HAP-1 (cell line): ENCODE results near the gene CCND1.

ENCODE experiments used
- DNase-seq, 2 experiments: peaks; one replicate each; pipeline ENCODE4 v3.0.0-alpha.2; 2016 to 2020; ENCODE audit warnings: low spot score in 2 of 2
- H3K27me3 ChIP-seq: fragments of 250-450 bp; sonication (Bioruptor Pico); 2 replicates; pipeline ENCODE4 v1.5.1; 2020; ENCODE audit warnings: low read depth, mild to moderate bottlenecking, moderate library complexity
- H3K36me3 ChIP-seq: fragments of 250-450 bp; sonication (Bioruptor Pico); replicated peaks from 2 replicates; pipeline ENCODE4 v1.5.1; 2020; ENCODE audit warnings: mild to moderate bottlenecking
- H3K4me1 ChIP-seq: fragments of 250-450 bp; sonication (Bioruptor Pico); 2 replicates; pipeline ENCODE4 v1.5.1; 2020; ENCODE audit warnings: mild to moderate bottlenecking
- H3K4me3 ChIP-seq: fragments of 250-450 bp; sonication (Bioruptor Pico); 2 replicates; pipeline ENCODE4 v1.5.1; 2020; ENCODE audit warnings: mild to moderate bottlenecking, moderate library complexity
- H3K9me3 ChIP-seq: fragments of 250-450 bp; sonication (Bioruptor Pico); 2 replicates; pipeline ENCODE4 v1.5.1; 2020; ENCODE audit warnings: mild to moderate bottlenecking, moderate library complexity
- in situ Hi-C: fragments of 300-500 bp; cut with MboI; formaldehyde crosslinking; loops from 3 replicates; pipeline ENCODE4 v1.14.3; 2020; ENCODE audit warnings: low sequenced_read_pairs, inconsistent platforms, mixed read lengths

CCND1 gene

DNA sequence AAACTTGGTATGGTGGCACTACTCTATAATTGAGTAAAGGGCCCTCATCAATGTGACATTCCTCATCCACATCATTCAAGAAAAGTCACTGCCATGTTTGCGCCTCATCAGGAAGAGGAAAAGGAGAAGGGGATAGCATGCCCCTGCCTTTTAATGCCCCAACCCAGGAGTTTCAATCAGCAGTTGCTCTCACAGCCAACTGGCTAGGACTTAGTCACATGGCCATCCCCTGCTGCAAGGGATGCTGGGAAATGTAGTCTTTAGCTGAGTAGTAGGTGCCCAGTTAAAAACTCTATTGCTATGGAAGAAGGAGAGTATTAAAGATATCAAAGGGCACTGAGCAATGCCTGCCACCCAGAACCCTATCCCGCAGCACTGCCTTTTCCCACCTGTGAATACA, 10.9 kb upstream of the CCND1 start:
- Histone ChIP-seq H3K4me1 (no peaks in the 10 kb centered on the region), H3K9me3 (no peaks in the 10 kb centered on the region), H3K27me3 (peaks cover 4% of the 10 kb centered on the region), H3K36me3 (no peaks in the 10 kb centered on the region), H3K4me3 (no peak overlapping the region)
- in situ Hi-C loops, result no loop called here
- DNase-seq, result no peak

DNA sequence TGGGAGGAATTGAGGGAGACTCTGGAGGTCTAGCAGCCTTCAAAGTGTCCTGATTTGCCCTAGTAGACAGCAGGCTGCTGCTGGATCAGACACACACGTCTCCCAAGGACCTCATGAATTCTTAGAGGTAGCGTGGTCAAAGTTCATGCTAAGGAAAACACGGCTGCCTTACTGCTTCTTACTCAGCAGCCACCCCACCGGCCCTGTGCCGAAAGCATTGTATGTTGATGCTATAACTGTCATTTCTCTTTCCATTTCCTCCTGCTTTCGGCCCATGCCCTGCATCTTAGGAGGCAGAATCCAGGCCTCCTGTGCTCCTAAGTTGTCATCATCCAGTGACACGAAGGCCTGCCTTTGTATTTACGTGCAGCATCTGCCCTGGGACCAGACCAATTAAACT, 10.5 kb upstream of the CCND1 start:
- Histone ChIP-seq H3K36me3 (no peaks in the 10 kb centered on the region), H3K4me3 (no peak overlapping the region), H3K27me3 (peaks cover under 1% of the 10 kb centered on the region), H3K9me3 (no peaks in the 10 kb centered on the region), H3K4me1 (no peaks in the 10 kb centered on the region)
- in situ Hi-C loops, result no loop called here
- no peak for DNase-seq

DNA sequence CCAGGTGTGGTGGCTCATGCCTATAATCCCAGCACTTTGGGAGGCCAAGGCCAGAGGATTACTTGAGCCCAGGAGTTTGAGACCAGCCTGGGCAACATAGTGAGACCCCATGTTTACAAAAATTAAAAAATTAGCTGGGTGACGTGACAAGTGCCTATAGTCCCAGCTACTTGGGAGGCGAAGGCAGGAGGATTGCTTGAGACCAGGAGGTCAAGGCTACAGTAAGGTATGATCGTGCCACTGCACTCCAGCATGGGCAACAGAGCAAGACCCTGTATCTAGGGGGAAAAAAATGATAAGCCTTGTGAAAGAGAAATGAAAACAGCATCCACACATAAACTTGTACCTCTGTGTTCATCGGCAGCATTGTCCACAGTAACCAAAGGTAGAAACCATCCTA, 8.1 kb upstream of the CCND1 start:
- in situ Hi-C loops, result no loop called here

DNA sequence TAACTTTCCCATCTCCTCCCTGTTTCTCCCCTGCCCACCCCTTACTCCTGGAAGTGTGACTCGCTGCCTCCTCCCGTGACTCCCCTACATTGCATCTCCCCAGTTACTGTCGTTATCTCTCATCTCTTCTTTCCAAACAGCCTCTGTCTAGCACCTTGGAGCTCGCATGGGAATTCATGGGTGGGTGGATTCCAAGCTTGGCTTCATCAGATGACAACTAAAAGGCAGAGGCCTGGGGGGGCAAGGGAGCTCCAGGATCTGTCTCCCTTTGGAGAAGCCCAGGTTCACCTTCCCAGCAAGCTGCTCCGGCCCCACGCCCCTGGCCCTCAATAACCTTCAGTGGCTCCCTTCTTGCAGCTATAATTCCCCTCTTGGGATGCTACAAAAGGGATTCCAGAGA, 6.9 kb upstream of the CCND1 start:
- Histone ChIP-seq H3K27me3 (peaks cover 21% of the 10 kb centered on the region), H3K4me3 (no peak overlapping the region), H3K9me3 (no peaks in the 10 kb centered on the region), H3K36me3 (no peaks in the 10 kb centered on the region), H3K4me1 (peaks cover 7% of the 10 kb centered on the region; the same call in 1 of the 2 replicates)
- in situ Hi-C loops, result no loop called here
- DNase-seq, result no peak

More for the DNA sequence above, 8.1 kb upstream of the CCND1 start:
- Histone ChIP-seq H3K9me3 (no peaks in the 10 kb centered on the region), H3K4me3 (no peak overlapping the region), H3K36me3 (no peaks in the 10 kb centered on the region), H3K4me1 (peaks cover 7% of the 10 kb centered on the region; the same call in 1 of the 2 replicates), H3K27me3 (peaks cover 9% of the 10 kb centered on the region)
- no peak for DNase-seq

DNA sequence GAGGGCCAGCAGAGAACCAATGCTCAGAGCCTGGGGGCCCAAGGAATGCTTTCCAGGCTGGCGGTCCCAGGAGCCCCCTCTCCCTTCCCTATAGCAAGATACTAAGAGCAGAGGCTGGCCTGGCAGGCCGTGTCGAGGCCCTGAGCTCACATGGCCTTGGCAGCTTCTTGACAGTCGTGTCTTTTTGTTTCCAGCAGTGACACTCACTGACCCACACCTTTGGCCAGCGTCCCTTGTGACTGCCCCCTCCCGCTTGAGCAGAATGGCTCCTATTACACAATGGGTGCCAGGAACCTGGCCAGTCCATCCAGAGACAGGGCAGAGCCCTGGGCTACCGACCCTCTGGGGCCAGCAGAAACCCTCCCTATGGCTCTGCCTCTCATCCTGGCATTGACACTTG, 6.4 kb upstream of the CCND1 start:
- H3K9me3 ChIP-seq, result no peaks in the 10 kb centered on the region
- no peak overlapping the region for H3K4me3 ChIP-seq
- peaks cover 24% of the 10 kb centered on the region for H3K27me3 ChIP-seq
- peaks cover 7% of the 10 kb centered on the region; the same call in 1 of the 2 replicates for H3K4me1 ChIP-seq
- DNase-seq, result no peak
- in situ Hi-C loops, result no loop called here
- H3K36me3 ChIP-seq, result no peaks in the 10 kb centered on the region

DNA sequence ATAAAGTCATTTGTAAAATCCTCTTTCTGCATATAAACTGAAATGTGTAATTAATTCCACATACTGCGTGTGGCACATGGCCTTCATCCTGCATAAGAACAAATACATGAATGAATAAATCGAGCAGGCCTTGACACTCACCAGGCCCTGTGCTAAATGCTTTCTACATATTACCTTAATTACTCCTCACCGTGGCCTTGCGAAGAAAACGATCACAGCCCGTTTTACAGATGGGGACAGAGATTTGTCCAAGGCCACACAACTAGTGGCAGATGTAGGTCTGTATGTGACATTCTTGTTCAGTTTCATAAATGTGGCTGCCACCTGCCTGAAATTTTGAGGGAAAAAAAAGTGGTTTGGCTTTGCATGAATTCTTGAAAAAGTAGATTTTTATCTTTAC, 5.8 kb upstream of the CCND1 start:
- no peaks in the 10 kb centered on the region for H3K36me3 ChIP-seq
- H3K4me1 ChIP-seq, result peaks cover 7% of the 10 kb centered on the region; the same call in 1 of the 2 replicates
- H3K27me3 ChIP-seq, result peaks cover 30% of the 10 kb centered on the region
- no peak for DNase-seq
- no peak overlapping the region for H3K4me3 ChIP-seq
- no peaks in the 10 kb centered on the region for H3K9me3 ChIP-seq
- in situ Hi-C loops, result no loop called here

DNA sequence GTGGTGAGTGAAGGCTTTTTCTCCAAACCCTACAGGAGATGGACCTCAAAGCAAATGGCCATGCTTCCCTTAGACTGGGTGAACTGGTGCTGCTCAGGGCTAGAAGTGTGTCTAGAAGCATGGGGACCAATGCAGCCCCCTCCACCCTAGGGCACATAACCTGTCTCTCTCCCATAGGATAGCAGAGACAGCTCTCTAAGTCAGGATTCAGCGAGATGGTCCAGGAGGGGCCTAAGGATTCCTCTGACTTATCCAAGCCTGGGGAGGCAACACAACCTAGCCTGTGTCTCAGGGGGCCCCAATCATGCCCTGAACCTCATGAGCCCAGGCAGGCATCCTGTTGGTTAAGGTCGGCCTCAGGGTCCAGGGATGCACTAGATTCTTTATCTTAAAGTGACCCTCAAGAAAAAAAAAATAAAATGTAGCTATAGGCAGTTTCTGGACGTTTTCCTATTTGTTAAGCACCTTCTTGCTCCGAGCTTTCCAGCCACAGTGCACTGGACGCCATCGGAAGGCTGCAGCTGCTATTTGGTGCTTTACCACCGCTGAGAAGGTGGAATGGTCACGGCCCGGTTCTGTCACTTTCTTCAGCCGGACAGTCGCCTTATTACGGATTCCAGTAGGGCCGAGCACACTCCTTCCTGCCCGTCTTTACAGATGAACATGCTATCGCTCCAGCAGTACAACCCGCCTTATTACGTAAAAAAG, 5.0 kb upstream of the CCND1 start:
- Histone ChIP-seq H3K4me1 (peaks cover 11% of the 10 kb centered on the region; the same call in 1 of the 2 replicates), H3K9me3 (no peaks in the 10 kb centered on the region), H3K27me3 (peaks cover 36% of the 10 kb centered on the region), H3K4me3 (no peak overlapping the region), H3K36me3 (no peaks in the 10 kb centered on the region)
- DNase-seq, result no peak
- in situ Hi-C loops, result no loop called here

DNA sequence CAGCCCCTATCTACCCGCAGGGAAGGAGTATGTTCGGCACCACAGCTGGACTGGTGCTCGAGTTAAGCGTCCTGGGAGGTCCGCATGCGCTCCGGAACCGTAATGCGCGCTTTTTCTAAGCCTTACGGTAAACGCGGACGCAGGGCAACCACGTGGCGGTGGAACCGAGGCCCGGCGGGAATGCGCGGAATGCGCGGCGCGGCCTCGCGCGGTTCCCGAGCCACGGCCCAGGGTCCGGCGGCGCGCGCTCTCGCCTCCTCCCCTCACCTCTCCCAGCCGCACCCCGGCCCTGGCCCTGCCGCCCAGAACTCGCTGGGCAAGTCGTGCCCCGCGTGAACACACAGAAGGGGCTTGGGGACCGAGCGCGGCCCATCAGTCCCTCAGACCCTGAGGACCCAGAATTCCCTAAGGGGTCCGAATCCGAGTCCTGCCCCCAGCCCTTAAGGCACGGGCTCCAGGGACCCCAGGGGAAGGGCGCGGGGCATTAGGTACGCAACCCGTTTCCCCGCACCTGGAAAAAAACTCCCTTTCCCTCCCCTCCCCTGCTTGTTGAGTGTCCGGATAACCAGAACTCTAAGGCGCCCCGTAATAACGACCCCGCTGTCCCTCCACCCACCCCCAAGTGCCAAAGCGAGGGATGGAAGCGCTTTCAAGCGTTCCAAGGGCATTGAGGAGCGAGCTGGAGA, 4.3 kb upstream of the CCND1 start:
- in situ Hi-C loops, result no loop called here
- Histone ChIP-seq H3K27me3 (peaks cover 43% of the 10 kb centered on the region), H3K4me1 (peaks cover 11% of the 10 kb centered on the region; the same call in 1 of the 2 replicates), H3K4me3 (no peak overlapping the region), H3K9me3 (no peaks in the 10 kb centered on the region), H3K36me3 (no peaks in the 10 kb centered on the region)
- DNase-seq, result peak; percentile 38 to 76

DNA sequence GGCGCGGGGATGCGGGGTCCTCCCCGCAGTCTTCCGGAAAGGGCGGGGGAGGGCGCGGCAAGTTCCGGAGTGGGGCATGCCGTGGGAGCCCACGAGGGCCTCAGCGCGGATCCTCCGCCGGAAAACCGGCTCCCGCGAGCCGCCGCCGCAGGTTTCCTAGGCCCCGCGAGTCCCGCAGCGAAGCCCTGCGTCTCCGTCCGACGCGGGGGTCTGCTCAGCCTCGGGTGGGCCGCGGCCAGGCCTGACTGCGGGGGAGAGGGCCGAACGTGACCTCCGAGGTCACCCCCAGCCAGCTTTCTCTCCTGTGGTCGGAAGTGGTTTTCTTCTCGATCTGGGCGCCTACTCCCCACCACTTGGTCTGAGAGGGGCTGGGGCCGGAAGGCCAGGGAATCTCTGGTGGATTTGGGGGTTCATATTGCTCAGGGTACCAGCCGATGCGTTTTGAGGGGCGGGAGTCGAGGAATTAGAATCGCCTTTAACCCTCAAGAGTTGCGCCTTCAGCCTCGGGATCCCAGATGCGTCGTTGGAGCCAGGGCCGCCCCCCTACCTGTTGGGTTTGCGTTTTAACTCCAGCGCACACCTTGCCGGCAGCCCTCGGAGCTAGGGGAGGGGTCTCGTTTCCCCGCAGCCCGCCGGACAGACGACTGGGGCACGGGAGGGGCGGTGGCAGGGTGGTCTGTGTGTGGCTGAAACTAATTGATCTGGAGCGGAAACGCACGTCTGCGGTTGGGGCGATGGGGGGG, 3.6 kb upstream of the CCND1 start:
- H3K4me3 ChIP-seq, result no peak overlapping the region
- no peak for DNase-seq
- H3K27me3 ChIP-seq, result peaks cover 50% of the 10 kb centered on the region
- in situ Hi-C loops, result no loop called here
- H3K4me1 ChIP-seq, result peaks cover 11% of the 10 kb centered on the region; the same call in 1 of the 2 replicates
- no peaks in the 10 kb centered on the region for H3K9me3 ChIP-seq
- no peaks in the 10 kb centered on the region for H3K36me3 ChIP-seq

DNA sequence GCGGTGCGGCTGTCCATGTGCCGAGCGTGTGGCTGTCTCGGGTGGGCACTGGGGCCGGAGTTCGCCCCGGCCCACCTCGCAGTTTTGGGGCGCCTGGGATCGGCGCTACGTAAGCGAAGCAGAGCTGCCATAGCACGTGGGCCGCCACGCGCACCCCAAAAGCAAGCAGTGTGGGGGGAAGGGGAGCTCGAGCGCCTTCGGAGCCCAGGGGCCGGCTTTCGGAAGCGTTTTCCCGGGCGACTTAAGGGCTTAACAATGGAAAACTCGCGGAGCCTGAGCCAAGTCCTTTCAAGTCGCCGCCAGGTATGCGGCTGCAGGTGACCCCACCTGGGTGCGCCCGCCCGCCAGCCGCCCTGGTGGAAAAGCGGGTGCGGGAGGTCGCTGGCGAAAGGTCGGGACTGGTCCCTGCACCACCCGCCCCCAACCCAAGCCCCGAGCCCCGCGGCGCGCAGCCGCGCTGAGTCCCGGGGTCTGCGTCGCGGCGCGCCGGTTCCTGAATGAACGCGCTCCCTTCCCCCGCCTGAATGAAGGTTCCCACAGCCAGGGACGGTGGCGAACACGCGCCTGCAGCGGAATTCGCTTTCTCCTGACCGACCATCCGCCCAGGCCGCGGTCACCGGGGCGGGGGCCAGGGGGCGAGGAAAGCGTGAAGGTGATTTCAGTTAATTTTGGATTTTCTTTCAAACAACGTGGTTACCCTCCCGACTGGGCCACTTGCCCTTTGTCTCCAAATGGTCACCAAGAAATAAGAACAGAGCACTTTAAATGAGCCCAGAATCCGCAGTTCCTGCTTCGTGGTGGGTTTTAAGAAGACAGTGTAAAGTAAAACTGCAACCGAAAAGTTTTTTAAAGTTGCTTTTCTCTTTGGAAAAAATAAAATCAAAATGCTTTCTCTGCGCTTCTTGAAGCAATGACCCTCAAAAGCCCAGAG, 2.8 kb upstream of the CCND1 start:
- Histone ChIP-seq H3K27me3 (peaks cover 58% of the 10 kb centered on the region), H3K4me1 (peaks cover 11% of the 10 kb centered on the region; the same call in 1 of the 2 replicates), H3K36me3 (no peaks in the 10 kb centered on the region), H3K9me3 (no peaks in the 10 kb centered on the region), H3K4me3 (peak overlapping the region; percentile 31)
- in situ Hi-C loops, result no loop called here
- DNase-seq, result peak in 1 of 2 experiments; percentile 73

DNA sequence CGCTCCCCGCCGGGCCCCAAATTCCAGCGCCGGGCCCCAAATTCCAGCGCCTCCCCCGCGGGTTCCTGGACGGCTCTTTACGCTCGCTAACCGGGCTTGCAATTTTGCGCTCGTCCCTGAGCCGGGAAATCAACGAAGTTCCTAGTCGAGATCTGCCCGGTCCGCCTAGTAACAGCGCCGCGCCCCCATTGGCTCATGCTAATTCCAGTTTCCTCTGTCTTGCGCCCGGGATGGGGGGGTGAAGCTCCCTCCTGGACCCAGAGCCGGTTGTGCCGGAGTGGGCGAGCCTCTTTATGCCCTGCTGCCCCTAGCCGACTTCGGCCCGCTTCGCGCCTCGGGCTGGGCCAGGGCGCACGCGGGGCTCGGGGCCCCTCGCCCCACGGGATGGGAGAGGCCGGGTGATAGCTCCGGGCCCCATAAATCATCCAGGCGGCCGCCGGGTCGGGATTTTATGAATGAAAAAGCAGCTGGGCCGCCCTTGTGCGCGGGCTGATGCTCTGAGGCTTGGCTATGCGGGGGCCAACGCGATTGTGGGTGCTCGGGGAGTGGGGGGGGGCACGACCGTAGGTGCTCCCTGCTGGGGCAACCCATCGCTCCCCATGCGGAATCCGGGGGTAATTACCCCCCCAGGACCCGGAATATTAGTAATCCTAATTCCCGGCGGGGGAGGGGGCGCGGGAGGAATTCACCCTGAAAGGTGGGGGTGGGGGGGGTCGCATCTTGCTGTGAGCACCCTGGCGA, 1.8 kb upstream of the CCND1 start:
- H3K4me1 ChIP-seq, result peaks cover 18% of the 10 kb centered on the region
- no peaks in the 10 kb centered on the region for H3K9me3 ChIP-seq
- H3K4me3 ChIP-seq, result peak overlapping the region; percentile 31
- in situ Hi-C loops, result no loop called here
- peak; percentile 85 to 90 for DNase-seq
- no peaks in the 10 kb centered on the region for H3K36me3 ChIP-seq
- peaks cover 59% of the 10 kb centered on the region for H3K27me3 ChIP-seq

DNA sequence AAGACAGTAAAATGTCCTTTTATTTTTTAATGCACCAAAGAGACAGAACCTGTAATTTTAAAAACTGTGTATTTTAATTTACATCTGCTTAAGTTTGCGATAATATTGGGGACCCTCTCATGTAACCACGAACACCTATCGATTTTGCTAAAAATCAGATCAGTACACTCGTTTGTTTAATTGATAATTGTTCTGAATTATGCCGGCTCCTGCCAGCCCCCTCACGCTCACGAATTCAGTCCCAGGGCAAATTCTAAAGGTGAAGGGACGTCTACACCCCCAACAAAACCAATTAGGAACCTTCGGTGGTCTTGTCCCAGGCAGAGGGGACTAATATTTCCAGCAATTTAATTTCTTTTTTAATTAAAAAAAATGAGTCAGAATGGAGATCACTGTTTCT, 1.1 kb upstream of the CCND1 start:
- Histone ChIP-seq H3K36me3 (no peaks in the 10 kb centered on the region), H3K4me1 (peaks cover 18% of the 10 kb centered on the region), H3K4me3 (no peak overlapping the region), H3K27me3 (peaks cover 59% of the 10 kb centered on the region), H3K9me3 (no peaks in the 10 kb centered on the region)
- no peak for DNase-seq
- in situ Hi-C loops, result loop anchor here (5.0 kb wide), 1 partner anchor 533 kb away; no protein-coding TSS in a partner anchor
